HPDE6-E6E7 (cell line): ENCODE data around the gene PAK5.

Experiments used
- DNase-seq: peaks from one replicate; pipeline ENCODE4 v3.0.0; 2011; ENCODE audit warnings: missing footprints; ENCODE audit errors: extremely low spot score

Gene PAK5

DNA sequence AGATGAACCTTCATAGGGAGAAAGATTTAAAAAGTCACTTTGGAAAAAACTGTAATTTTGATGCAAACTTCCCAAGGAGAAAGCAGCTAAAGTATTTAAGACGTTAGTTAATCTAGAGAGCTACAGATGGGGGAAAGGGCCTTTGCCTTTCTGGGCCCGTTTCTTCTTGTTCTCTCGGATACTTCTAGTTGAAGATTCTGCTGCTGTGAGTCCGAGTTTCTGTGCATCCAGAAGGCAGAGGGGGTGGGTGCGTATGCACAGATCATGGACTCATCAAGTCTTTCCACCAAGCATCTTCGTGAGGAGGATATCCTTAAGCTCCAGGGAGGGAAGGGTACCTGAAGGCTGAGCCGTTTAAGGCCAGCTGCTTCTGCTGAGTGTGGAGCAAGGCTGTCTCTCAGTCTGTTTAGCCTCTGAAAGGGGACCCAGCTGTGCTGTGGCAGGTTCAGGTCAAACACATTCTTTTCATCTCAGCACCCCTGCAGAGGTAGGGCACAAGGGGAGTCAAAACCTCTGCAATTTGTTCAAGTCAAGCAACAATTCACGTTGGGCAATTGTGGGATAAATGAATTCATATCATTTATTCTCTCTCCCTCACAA, 320.2 kb downstream of the PAK5 start:
- no peak for DNase-seq

DNA sequence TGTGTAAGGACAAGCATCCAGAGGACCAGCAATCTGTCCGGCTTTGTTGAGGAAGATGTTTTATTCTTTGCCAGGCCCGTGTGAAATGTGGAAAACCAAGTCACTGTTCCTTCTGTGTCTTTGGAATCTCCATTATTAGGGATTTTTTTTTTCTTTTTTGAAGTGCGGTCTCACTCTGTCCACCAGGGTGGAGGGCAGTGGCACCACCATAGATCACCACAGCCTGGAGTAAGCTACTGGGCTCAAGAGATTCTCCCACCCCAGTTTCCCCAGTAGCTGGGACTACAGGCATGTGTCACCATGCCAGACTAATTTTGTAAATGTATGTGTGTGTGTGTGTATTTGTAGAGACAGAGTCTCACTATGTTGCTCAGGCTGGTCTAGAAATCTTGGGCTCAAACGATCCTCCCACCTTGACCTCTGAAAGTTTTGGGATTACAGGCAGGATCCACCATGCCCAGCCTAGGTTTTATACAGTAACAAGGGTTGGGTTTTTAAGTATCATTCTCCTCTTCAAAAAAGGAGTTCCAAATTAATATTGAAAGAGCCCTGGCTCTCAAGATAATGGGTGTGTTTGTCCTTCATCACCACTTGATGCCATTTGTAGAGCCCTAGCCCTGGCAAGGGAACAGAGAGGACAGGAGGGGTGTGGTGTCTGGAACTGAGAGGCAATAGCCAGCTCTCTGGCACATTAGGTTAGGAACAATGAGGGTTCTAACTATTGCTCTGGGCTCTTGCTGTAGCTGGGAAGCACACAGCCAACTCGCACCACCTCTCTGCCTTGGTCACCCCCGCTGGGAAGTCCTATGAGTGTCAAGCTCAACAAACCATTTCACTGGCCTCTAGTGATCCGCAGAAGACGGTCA, 321.3 kb downstream of the PAK5 start:
- no peak for DNase-seq

DNA sequence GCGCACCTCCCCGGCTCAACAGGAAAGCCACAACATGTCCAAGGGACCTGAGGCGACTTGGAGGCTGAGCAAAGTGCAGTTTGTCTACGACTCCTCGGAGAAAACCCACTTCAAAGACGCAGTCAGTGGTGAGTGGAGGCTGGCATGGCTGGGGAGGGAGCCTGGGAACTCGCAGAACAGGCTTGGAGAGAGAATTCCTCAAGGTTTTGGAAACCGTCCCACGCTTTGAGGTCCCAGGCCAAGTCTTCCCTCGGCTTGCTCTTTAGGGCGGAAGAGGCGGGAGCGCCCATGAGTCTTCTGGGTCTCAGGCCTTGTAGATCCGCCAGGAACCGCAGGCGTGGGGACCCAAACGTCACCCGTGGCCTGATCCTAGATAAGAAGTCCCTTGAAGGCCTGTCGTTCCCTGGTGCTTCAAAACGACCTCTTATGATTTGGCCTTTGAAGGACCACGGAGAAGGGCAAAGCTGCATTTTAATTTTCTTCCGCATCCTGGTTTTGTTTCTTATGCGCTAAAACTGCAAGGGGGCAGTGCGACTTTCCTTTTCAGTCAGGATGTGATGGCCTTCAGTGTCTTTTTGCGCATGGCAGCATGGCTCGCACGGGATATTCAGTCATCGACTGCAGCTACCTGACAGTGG, 322.5 kb downstream of the PAK5 start:
- DNase-seq, result no peak

GRCh38 chr20:9515741-9516233, 323.1 kb downstream of the PAK5 start:
- no peak for DNase-seq

GRCh38 chr20:9515214-9515585, 323.7 kb downstream of the PAK5 start:
- DNase-seq, result no peak

GRCh38 chr20:9514461-9515213, 324.2 kb downstream of the PAK5 start, which contains the start of gene LAMP5:
Gene LAMP5 (plus strand): TSS chr20:9514590. CDS start chr20:9514853, 263 bp downstream.
- DNase-seq, result no peak

GRCh38 chr20:9514072-9514460, 324.8 kb downstream of the PAK5 start:
- no peak for DNase-seq

DNA sequence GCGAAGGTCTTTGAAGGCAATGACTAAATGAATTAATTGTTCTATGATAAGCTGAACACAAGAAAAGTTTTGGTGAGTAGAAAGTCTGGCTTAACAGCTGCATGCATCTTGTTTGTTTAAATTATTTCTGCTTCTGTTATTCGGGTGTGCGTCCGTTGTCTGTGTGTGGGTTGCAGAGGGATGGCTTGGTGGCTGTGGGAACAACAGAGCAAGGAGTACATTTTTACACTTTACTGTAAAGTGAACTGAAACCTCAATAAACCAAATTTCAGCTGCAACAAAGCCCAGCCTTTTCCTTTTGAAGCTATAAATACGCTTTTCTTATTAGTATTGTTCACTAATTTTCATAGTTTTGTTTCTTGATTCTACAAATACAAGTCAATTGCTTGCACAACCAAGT, 328.0 kb downstream of the PAK5 start:
- DNase-seq, result no peak

- DNase-seq, result no peak
Observed at GRCh38 chr20:9509246-9509645, 329.6 kb downstream of the PAK5 start.

DNA sequence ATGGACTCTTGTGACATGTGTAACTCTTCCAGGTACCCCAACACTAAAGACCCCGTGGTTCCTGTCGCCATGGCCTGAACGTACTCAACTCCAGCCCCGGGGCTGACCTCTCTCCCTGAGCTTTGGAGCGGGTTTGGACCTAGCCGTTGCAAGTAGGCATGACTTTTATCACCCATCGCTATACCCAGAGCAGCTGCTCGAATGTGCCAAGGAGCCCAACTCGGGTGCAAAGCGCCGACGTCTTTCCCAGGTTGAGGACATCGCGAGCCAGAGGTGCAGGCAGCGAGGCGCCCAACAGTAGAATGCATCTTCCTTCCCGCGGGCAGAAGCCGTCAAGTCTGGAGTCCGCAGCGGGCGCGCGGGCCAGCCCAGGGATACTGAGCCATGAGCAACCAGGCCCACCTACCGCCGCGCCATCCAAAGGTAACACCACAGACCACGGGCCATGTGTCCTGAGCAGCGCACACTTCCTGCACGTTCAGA, 330.1 kb downstream of the PAK5 start:
- no peak for DNase-seq

DNA sequence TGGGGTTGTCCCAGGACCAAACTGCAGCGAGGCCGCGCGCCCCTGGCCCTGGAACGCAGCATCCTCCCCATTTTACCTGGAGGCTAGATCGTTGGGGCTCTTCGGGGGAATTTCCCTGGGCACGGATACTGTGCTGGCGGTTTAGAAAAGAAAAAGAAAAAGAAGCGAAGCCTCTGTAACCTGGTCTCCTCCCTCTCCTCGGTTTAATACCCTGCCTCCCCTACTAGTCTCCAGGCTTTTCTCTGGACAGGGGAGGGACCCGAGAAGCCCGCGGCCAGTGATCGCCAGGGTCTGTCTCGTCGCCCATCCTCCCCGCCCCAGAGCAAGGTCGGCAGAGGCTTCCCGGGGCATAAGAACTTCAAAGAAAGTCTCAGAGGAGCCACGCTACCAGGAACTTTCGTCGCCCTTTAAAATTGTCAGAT, 330.6 kb downstream of the PAK5 start:
- DNase-seq, result no peak

DNA sequence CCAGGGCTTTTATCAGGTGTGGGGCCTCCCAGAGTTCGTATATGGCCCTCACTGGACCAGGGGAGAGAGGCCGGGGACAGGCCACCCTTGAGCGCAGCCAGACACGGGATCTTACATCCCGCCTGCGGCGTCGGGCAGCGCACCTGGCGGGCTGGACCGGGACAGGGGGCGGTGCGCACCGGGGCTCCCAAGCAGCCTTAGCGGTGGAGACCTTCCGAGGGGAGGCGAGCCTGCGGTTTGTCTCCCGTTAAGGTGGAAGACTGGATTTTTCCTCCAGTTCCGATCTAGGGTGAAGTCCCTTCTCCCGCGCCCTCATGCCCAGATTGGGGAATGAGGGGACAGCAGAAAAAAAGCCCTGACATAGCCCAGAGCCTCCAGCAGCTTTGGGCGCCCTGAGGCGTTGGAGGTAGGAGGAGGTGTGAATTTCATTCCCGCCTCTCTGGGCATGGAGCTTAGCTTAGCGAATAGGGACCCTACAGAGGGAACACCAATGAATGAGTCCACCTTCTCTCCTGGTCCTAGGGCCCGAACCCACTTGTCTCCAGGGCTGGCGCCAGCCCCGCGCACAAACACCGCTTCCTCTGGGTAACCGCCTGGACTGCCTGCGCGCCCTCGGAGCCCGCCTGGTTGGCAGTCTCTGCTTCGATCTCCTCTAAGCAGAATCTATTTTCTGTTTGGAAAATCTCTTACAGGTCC, 331.2 kb downstream of the PAK5 start:
- DNase-seq, result no peak

GRCh38 chr20:9506964-9507369, 331.9 kb downstream of the PAK5 start:
- DNase-seq, result no peak

DNA sequence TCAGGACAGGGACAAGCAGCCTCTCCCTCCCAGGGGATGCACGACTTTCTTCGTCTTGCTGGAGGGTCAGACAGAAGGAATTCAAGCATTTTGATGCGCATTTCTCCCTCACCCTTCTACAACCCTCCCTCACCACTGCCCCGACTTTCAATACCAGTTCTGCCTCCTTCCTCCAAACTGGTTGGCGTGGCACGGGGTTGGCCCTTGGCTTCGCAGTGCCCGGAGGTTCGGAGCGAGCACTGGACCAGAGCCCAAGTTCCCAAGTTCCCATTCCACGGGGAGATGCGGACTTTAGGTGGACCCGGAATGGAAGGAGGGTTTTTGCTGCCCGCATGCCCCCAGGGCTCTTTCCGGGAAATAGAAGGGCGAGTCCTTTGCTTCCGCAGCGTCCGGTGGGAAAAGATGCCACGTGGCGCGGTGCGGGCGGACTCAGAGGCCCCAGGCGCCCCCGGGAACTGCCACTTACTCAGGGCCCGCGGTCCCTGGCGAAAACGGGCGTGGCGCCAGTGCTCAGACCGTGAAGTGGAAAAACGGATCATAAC, 332.5 kb downstream of the PAK5 start:
- DNase-seq, result no peak

- no peak for DNase-seq
Observed at GRCh38 chr20:9503526-9504245, 335.2 kb downstream of the PAK5 start.

- no peak for DNase-seq
Observed at GRCh38 chr20:9501473-9501872, 337.4 kb downstream of the PAK5 start.

GRCh38 chr20:9500121-9500520, 338.8 kb downstream of the PAK5 start:
- no peak for DNase-seq

- no peak for DNase-seq
Observed at GRCh38 chr20:9499126-9499899, 339.6 kb downstream of the PAK5 start.

DNA sequence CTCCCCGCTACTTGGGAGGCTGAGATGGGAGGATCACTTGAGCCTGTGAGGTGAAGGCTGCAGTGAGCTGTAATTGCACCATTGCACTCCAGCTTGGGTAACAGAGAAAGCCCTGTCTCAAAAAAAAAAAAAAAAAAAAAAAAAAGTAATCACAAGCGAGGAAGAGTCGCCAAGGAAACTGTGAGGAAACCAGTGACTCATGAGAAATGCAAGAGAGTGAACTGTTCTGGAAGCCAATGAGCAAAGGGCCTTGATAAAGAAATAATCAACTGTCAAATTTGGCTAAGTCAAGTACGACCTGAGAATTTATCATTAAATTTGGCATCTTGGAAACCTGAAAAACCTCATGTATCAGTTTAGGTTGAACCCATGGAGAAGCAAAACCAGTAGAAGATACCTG, 340.6 kb downstream of the PAK5 start:
- no peak for DNase-seq
